ENCODE results near the gene PLEKHA8.
A peak's percentile ranks its signal among the peaks of the same experiment; 100 is the strongest.

The PLEKHA8 gene

GRCh38 chr7:30143748-30144251 lies 115.6 kb downstream of the PLEKHA8 start:
- no peaks in the 10 kb centered on the region for H3K9me2 ChIP-seq (replicated peaks; ENCODE audit: low read depth, low read length)
- no peaks in the 10 kb centered on the region for H3K36me3 ChIP-seq (ENCODE audit: insufficient read depth, low read length)
- peak overlapping the region; percentile 68 for H3K4me2 ChIP-seq (ENCODE audit: low read depth, low read length, poor library complexity, severe bottlenecking)
- no peaks in the 10 kb centered on the region for H4K20me1 ChIP-seq (ENCODE audit: insufficient read depth, low read length, poor library complexity, severe bottlenecking)
- no peaks in the 10 kb centered on the region for H3K9me3 ChIP-seq (ENCODE audit: insufficient read depth, low read depth, low read length)
- H3K27me3 ChIP-seq (ENCODE audit: insufficient read depth, low read length, poor library complexity, severe bottlenecking): no peaks in the 10 kb centered on the region
- TF ChIP-seq, protein P1, sequence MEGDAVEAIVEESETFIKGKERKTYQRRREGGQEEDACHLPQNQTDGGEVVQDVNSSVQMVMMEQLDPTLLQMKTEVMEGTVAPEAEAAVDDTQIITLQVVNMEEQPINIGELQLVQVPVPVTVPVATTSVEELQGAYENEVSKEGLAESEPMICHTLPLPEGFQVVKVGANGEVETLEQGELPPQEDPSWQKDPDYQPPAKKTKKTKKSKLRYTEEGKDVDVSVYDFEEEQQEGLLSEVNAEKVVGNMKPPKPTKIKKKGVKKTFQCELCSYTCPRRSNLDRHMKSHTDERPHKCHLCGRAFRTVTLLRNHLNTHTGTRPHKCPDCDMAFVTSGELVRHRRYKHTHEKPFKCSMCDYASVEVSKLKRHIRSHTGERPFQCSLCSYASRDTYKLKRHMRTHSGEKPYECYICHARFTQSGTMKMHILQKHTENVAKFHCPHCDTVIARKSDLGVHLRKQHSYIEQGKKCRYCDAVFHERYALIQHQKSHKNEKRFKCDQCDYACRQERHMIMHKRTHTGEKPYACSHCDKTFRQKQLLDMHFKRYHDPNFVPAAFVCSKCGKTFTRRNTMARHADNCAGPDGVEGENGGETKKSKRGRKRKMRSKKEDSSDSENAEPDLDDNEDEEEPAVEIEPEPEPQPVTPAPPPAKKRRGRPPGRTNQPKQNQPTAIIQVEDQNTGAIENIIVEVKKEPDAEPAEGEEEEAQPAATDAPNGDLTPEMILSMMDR (conservative IDR thresholded peaks at IDR 0.05; ENCODE audit: low read length): no peak
- TF ChIP-seq EZH2phosphoT487 (IDR thresholded peaks at IDR 0.05; ENCODE audit: borderline replicate concordance): no peak
- peaks cover 9% of the 10 kb centered on the region; the same call in 1 of the 2 replicates for H3F3A ChIP-seq (ENCODE audit: low read depth)
- H3K9ac ChIP-seq (ENCODE audit: low read depth, low read length, poor library complexity, severe bottlenecking): peak overlapping the region; percentile 22
- H3K4me1 ChIP-seq (ENCODE audit: insufficient read depth, low read length, poor library complexity, severe bottlenecking): peaks cover 74% of the 10 kb centered on the region
- H2AFZ ChIP-seq (ENCODE audit: low read length): no peak overlapping the region
- peak overlapping the region; percentile 26 for H3K4me3 ChIP-seq (ENCODE audit: low read length, poor library complexity, severe bottlenecking)
- H3K79me2 ChIP-seq (ENCODE audit: insufficient read depth, low read length): no peaks in the 10 kb centered on the region

DNA sequence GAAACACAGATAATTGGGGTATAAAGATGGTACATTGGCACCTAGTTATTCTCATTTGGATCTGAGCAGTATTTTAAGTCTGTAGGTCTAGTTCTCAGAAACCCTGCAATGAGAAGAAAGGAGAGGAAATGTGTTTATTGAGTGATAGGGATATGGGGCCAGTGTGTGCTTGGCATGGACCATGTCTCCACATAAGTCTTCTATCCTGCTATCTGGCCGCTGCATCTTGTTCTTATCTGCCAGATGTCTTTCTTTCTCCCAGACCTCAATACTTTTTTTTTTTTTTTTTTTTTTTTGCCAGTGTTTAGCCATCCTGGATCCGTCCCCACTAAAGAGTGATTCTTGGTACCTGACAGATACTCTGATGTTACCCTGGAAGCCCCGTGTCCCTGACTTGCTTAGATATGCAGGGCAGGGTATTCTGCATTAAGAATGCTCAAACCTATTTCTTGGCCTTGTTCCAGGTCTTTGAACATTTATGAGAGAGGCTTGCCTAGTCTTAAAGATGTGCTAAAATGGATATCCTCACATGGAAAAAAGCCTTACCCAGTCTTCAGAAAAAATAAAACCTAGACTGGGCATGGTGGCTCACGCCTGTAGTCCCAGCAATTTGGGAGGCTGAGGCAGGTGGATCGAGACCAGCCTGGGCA lies 116.6 kb downstream of the PLEKHA8 start:
- Histone ChIP-seq H3F3A (ENCODE audit: low read depth) (peaks cover 9% of the 10 kb centered on the region; the same call in 1 of the 2 replicates), H3K4me1 (ENCODE audit: insufficient read depth, low read length, poor library complexity, severe bottlenecking) (peaks cover 74% of the 10 kb centered on the region), H3K36me3 (ENCODE audit: insufficient read depth, low read length) (no peaks in the 10 kb centered on the region), H3K9me2 (replicated peaks; ENCODE audit: low read depth, low read length) (no peaks in the 10 kb centered on the region), H2AFZ (ENCODE audit: low read length) (no peak overlapping the region), H3K4me3 (ENCODE audit: low read length, poor library complexity, severe bottlenecking) (peak overlapping the region; percentile 26), H3K9me3 (ENCODE audit: insufficient read depth, low read depth, low read length) (no peaks in the 10 kb centered on the region), H3K79me2 (ENCODE audit: insufficient read depth, low read length) (no peaks in the 10 kb centered on the region), H3K27me3 (ENCODE audit: insufficient read depth, low read length, poor library complexity, severe bottlenecking) (no peaks in the 10 kb centered on the region), H3K4me2 (ENCODE audit: low read depth, low read length, poor library complexity, severe bottlenecking) (peak overlapping the region; percentile 68), H4K20me1 (ENCODE audit: insufficient read depth, low read length, poor library complexity, severe bottlenecking) (no peaks in the 10 kb centered on the region), H3K9ac (ENCODE audit: low read depth, low read length, poor library complexity, severe bottlenecking) (peak overlapping the region; percentile 22)
- TF ChIP-seq, protein P1 (conservative IDR thresholded peaks at IDR 0.05; ENCODE audit: low read length): no peak
- no peak for TF ChIP-seq EZH2phosphoT487 (IDR thresholded peaks at IDR 0.05; ENCODE audit: borderline replicate concordance)

DNA sequence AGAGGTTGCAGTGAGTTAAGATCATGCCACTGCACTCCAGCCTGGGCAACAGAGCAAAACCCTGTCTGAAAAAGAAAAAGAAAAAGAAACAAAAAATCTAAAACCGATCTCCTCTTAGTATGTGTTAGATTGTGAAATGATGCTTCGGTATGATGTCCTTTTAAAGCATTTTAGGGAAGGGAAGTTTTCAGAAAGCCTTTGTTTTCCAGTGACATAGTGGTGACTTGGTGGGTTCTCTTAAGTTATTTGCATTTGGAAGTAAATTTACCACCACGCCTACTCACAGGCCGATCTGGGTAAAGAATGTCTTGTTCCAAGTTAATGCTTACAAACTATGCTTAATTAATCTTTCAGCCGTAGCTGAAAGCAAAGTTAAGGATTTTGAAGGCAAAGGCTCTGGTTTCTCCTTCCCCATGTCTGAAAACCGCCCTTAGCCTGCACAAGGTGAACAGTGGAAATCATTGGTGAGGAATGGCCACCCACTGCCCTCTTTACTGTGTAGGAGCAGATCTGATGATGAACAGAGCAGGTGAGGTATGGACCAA lies 117.3 kb downstream of the PLEKHA8 start:
- H3K9me3 ChIP-seq (ENCODE audit: insufficient read depth, low read depth, low read length): no peaks in the 10 kb centered on the region
- no peaks in the 10 kb centered on the region for H3K9me2 ChIP-seq (replicated peaks; ENCODE audit: low read depth, low read length)
- H3K79me2 ChIP-seq (ENCODE audit: insufficient read depth, low read length): no peaks in the 10 kb centered on the region
- peaks cover 74% of the 10 kb centered on the region for H3K4me1 ChIP-seq (ENCODE audit: insufficient read depth, low read length, poor library complexity, severe bottlenecking)
- H3F3A ChIP-seq (ENCODE audit: low read depth): peaks cover 9% of the 10 kb centered on the region; the same call in 1 of the 2 replicates
- no peak for TF ChIP-seq EZH2phosphoT487 (IDR thresholded peaks at IDR 0.05; ENCODE audit: borderline replicate concordance)
- TF ChIP-seq, protein P1 (conservative IDR thresholded peaks at IDR 0.05; ENCODE audit: low read length): no peak
- no peak overlapping the region for H3K9ac ChIP-seq (ENCODE audit: low read depth, low read length, poor library complexity, severe bottlenecking)
- H3K36me3 ChIP-seq (ENCODE audit: insufficient read depth, low read length): no peaks in the 10 kb centered on the region
- no peaks in the 10 kb centered on the region for H4K20me1 ChIP-seq (ENCODE audit: insufficient read depth, low read length, poor library complexity, severe bottlenecking)
- H3K27me3 ChIP-seq (ENCODE audit: insufficient read depth, low read length, poor library complexity, severe bottlenecking): no peaks in the 10 kb centered on the region
- peak overlapping the region; percentile 68 for H3K4me2 ChIP-seq (ENCODE audit: low read depth, low read length, poor library complexity, severe bottlenecking)
- H2AFZ ChIP-seq (ENCODE audit: low read length): no peak overlapping the region
- no peak overlapping the region for H3K4me3 ChIP-seq (ENCODE audit: low read length, poor library complexity, severe bottlenecking)

Data from Loucy (cell line).